PFSK-1 (cell line): ENCODE data around the gene CTNNA3.

Source experiments
- FOXP2 ChIP-seq: optimal IDR thresholded peaks from 2 replicates; pipeline ENCODE3; 2011; ENCODE audit warnings: borderline replicate concordance, control low read depth, inconsistent platforms; ENCODE audit not compliant: insufficient read depth; ENCODE audit errors: extremely low read length, extremely low read depth
- POLR2AphosphoS5 ChIP-seq: IDR thresholded peaks from 2 replicates; pipeline ENCODE4 v1.6.1; 2012; ENCODE audit warnings: low read depth, mild to moderate bottlenecking, control low read depth, low read length, moderate library complexity
- REST ChIP-seq, 2 experiments: IDR thresholded peaks; 2 replicates each; pipeline versions ENCODE4 v1.6.1 to v1.8.0; 2011 to 2012; ENCODE audit warnings: low read depth in 2 of 2, low read length in 2 of 2, control low read depth in 1 of 2, inconsistent platforms in 1 of 2, mild to moderate bottlenecking in 1 of 2, moderate library complexity in 1 of 2; ENCODE audit not compliant: insufficient read depth in 1 of 2
- SIN3A ChIP-seq: IDR thresholded peaks from 2 replicates; pipeline ENCODE4 v1.6.1; 2012; ENCODE audit warnings: mild to moderate bottlenecking, low read length, moderate library complexity, borderline replicate concordance; ENCODE audit not compliant: insufficient read depth
- TAF1 ChIP-seq: IDR thresholded peaks from 2 replicates; pipeline ENCODE4 v1.6.1; 2012; ENCODE audit warnings: low read length, control low read depth, borderline replicate concordance; ENCODE audit not compliant: insufficient read depth

The CTNNA3 gene

GRCh38 chr10:67549390-67549789 lies 146.6 kb downstream of the CTNNA3 start:
- no peak for TF ChIP-seq REST (IDR thresholded peaks at IDR 0.05; ENCODE audit: insufficient read depth in 1 of 2, low read depth in 2 of 2, low read length in 2 of 2)
- TF ChIP-seq FOXP2, result no peak
- no peak for TF ChIP-seq SIN3A
- TF ChIP-seq TAF1, result no peak
- TF ChIP-seq POLR2AphosphoS5, result no peak

GRCh38 chr10:67541411-67541810 lies 154.6 kb downstream of the CTNNA3 start:
- TF ChIP-seq REST (IDR thresholded peaks at IDR 0.05; ENCODE audit: insufficient read depth in 1 of 2, low read depth in 2 of 2, low read length in 2 of 2) (no peak), POLR2AphosphoS5 (no peak), TAF1 (no peak), FOXP2 (no peak), SIN3A (no peak)

GRCh38 chr10:67539312-67539711 lies 156.7 kb downstream of the CTNNA3 start:
- TF ChIP-seq TAF1, result no peak
- TF ChIP-seq SIN3A, result no peak
- no peak for TF ChIP-seq POLR2AphosphoS5
- no peak for TF ChIP-seq FOXP2
- TF ChIP-seq REST (IDR thresholded peaks at IDR 0.05; ENCODE audit: insufficient read depth in 1 of 2, low read depth in 2 of 2, low read length in 2 of 2), result no peak

GRCh38 chr10:67537906-67538305 lies 158.1 kb downstream of the CTNNA3 start:
- TF ChIP-seq TAF1 (no peak), FOXP2 (no peak), SIN3A (no peak), POLR2AphosphoS5 (no peak), REST (IDR thresholded peaks at IDR 0.05; ENCODE audit: insufficient read depth in 1 of 2, low read depth in 2 of 2, low read length in 2 of 2) (no peak)

- no peak for TF ChIP-seq FOXP2
- no peak for TF ChIP-seq SIN3A
- TF ChIP-seq REST (IDR thresholded peaks at IDR 0.05; ENCODE audit: insufficient read depth in 1 of 2, low read depth in 2 of 2, low read length in 2 of 2), result no peak
- no peak for TF ChIP-seq POLR2AphosphoS5
- no peak for TF ChIP-seq TAF1
Observed at GRCh38 chr10:67533376-67533775, 162.6 kb downstream of the CTNNA3 start.
